Body of pancreas (tissue), 4 donors: ENCODE measurements around the gene CCIN. TPM values are rescaled to one million over a fixed set of nuclear protein-coding genes. Genes with fewer than 3 reads are reported as not detected.

Source experiments
- ATAC-seq: fragments of 150-250 bp; one replicate; pipeline ENCODE4 v1.9.1; 2016
- DNase-seq, 4 donors: peaks; one replicate each; pipeline ENCODE4 v3.0.0-alpha.2; 2019
- H3K27ac ChIP-seq, 4 donors: fragments of 200-600 bp; sonication (generic); 1 replicate in 3 of 4; 2 replicates in 1 of 4; pipeline versions ENCODE4 v1.5.1 to v1.6.1; 2016 to 2019; ENCODE audit warnings: mild to moderate bottlenecking in 1 of 4, mixed read lengths in 1 of 4, moderate library complexity in 1 of 4
- H3K27me3 ChIP-seq, 2 donors: fragments of 200-600 bp; sonication (generic); one replicate each; pipeline ENCODE4 v1.6.0; 2016; ENCODE audit warnings: mild to moderate bottlenecking in 1 of 2
- H3K36me3 ChIP-seq, 2 donors: fragments of 200-600 bp; sonication (generic); replicated peaks in 1 of 2; 2 replicates each; pipeline ENCODE4 v1.5.1; 2016; ENCODE audit warnings: low read depth in 2 of 2; ENCODE audit not compliant: insufficient read depth in 1 of 2
- H3K4me1 ChIP-seq: fragments of 200-600 bp; sonication (generic); one replicate; pipeline ENCODE4 v1.6.0; 2016
- H3K4me3 ChIP-seq, 2 donors: fragments of 200-600 bp; sonication (generic); 1 replicate in 1 of 2; 2 replicates in 1 of 2; pipeline ENCODE4 v1.5.1; 2016 to 2019
- H3K9me3 ChIP-seq, 3 donors: fragments of 200-600 bp; sonication (generic); 1 replicate in 2 of 3; 2 replicates in 1 of 3; pipeline ENCODE4 v1.5.1; 2016
- POLR2A ChIP-seq, 3 donors: fragments of 450-650 bp; IDR thresholded peaks; one replicate each; pipeline ENCODE4 v1.6.1; 2016; ENCODE audit warnings: antibody characterized with exemption in 3 of 3, mild to moderate bottlenecking in 2 of 3
- WGBS, 2 donors: methylation state at CpG; one replicate each; pipeline ENCODE4 v1.1.5; 2017; 5-methylcytosine and 5-hydroxymethylcytosine counted together
- intact Hi-C: fragments of 100-400 bp; cut with DNase I; formaldehyde crosslinking; loops from one replicate; pipeline ENCODE4 v1.15.1; 2023
- total RNA-seq, 2 donors: library from RNA; depleted of rRNA; stranded (reverse); fragments of >200 nt; gene quantifications; one replicate each; pipeline ENCODE4 v1.1.0, GENCODE V29; 2016
- TF ChIP-seq, protein P1 (sequence below), 7 experiments: fragments of 450-650 bp in 4 of 7; fragments of 200-600 bp in 3 of 7; sonication (generic) in 3 of 7; IDR thresholded peaks; one replicate each; pipeline ENCODE4 v1.5.1; 2016 to 2019; ENCODE audit warnings: antibody characterized with exemption in 7 of 7

CCIN gene
- total RNA-seq, 2 donors from 2014 or later: not detected

DNA sequence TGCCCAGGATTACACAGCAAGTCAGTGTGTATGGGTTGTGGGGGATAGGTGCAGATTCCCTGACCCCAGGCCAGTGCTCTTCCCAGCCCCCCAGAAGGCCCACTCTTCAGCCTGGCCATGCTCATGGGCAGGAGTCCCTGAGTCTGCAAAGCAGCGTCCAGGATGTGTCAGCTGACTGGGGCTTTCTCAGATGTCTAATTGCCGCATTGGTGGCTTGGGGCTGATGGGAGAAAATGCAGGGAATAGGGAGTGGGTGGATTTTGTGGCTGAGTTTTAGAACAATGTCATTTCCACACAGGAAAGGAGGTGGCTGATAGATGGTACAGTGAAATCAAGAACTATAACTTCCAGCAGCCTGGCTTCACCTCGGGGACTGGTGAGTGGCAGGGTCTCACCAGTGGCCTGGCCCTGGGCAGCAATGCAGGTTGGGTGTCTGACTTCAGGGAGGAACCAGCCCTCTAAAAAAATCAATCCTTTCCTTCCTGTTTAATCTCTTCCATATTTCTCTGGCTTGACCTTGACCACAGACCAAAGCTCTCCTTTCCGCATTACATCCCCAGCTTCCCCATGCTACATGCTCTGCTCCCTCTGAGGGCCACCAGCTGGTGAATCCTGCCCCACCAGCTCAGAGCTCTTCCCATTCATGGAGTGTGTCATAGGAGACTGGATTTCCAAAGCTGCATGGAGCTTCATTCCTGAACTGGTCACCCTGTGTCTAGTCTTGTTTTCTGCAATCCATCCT, 18.4 kb upstream of the CCIN start:
- ATAC-seq: no peak
- TF ChIP-seq, protein P1, sequence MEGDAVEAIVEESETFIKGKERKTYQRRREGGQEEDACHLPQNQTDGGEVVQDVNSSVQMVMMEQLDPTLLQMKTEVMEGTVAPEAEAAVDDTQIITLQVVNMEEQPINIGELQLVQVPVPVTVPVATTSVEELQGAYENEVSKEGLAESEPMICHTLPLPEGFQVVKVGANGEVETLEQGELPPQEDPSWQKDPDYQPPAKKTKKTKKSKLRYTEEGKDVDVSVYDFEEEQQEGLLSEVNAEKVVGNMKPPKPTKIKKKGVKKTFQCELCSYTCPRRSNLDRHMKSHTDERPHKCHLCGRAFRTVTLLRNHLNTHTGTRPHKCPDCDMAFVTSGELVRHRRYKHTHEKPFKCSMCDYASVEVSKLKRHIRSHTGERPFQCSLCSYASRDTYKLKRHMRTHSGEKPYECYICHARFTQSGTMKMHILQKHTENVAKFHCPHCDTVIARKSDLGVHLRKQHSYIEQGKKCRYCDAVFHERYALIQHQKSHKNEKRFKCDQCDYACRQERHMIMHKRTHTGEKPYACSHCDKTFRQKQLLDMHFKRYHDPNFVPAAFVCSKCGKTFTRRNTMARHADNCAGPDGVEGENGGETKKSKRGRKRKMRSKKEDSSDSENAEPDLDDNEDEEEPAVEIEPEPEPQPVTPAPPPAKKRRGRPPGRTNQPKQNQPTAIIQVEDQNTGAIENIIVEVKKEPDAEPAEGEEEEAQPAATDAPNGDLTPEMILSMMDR (IDR thresholded peaks at IDR 0.05): no peak
- TF ChIP-seq POLR2A (IDR thresholded peaks at IDR 0.05): no peak
- 40 to 58% methylated on average over 4 of the region's 4 CpGs for WGBS, 2 donors
- no peak for DNase-seq
- intact Hi-C loops: no loop called here
- Histone ChIP-seq H3K27ac (peak overlapping the region in 2 of 4 donors; percentile 28 to 64), H3K36me3 (no peaks in the 10 kb centered on the region), H3K4me3 (no peak overlapping the region), H3K4me1 (no peaks in the 10 kb centered on the region), H3K9me3 (peaks cover 0 to 5% (median 0%) of the 10 kb centered on the region in 3 donors), H3K27me3 (no peaks in the 10 kb centered on the region)

DNA sequence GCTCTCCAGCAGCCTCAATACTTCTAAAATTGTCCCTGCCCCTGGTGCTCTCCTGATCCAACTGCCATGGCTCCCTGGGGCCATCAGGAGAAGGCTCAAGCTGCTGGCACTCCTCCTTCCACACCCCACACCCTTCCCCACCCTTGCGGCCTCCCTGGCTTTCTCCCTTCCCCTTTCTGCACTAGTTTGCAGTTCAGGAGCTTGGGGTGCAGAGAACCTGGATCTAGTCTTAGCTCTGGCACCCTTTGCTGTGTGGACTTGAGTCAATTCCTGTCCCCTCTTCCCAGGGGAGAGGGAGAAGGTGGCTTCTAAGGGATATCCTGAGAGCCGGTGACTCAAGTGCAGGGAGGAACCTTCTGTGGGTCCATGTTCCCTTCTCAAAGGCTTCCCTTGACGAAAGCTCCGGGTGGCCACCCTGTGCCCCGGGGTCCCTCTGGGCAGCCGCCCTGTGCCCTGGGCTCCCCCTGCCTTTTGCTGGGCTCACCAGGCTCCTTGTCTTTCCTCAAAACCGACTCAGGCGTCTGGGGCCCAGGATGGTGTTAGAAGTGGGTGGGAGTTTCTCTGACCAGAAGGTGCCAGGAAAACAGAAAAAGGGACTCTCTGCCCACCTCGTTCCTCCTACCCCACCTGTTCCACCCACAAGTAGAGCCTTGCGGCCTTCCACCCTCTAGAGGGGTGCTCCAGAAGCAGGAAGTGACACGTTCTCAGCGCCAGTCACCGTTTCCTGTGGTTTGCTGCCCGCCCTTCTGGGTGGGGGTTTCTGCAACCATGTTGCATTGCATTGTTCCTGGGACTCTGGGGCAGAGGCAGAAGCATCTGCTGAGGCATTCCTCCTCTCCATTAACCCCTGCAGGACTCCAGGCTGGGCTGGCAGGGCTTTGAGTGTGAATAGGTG, 17.6 kb upstream of the CCIN start:
- ATAC-seq (no peak), DNase-seq (peak in 3 of 4 donors; percentile 28 to 71 (median 31))
- WGBS, 2 donors: 49 to 78% methylated on average over 14 of the region's 14 CpGs
- Histone ChIP-seq H3K36me3 (no peaks in the 10 kb centered on the region), H3K27ac (peak overlapping the region in 2 of 4 donors; percentile 23 to 64), H3K27me3 (no peaks in the 10 kb centered on the region), H3K4me1 (no peaks in the 10 kb centered on the region), H3K9me3 (no peaks in the 10 kb centered on the region), H3K4me3 (no peak overlapping the region)
- intact Hi-C loops: no loop called here
- TF ChIP-seq POLR2A (IDR thresholded peaks at IDR 0.05): peak in 1 of 3 donors; percentile 21
- TF ChIP-seq, protein P1 (IDR thresholded peaks at IDR 0.05): no peak

DNA sequence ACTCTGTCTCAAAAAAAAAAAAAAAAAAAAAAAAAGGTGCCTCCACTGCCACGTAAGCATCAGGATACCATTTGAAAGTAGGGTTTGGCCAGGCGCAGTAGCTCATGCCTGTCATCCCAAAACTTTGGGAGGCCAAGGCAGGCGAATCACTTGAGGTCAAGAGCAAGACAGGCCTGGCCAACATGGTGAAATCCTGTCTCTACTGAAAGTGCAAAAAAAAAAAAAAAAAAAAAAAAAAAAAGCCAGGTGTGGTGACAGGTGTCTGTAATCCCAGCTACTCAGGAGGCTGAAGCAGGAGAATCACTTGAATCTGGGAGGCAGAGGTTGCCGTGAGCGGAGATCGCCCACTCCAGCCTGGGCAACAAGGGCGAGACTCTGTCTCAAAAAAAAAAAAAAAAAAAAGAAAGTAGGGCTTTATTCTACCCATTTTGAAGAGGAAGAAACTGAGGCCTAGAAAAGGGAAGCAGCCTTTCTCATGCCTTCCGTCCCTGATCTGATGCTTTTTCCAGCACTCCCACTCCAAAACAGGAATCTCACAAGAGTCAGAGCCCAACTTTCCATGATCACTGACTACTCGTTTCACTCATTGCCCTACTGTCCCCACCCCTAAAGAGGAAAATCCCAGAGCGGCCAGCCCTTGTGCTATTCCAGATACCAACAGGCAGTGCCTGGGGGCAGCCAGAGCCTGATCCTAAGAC, 16.3 kb upstream of the CCIN start:
- intact Hi-C loops: no loop called here
- DNase-seq (no peak), ATAC-seq (no peak)
- 89 to 91% methylated on average over 10 of the region's 10 CpGs for WGBS, 2 donors
- TF ChIP-seq, protein P1 (IDR thresholded peaks at IDR 0.05): no peak
- TF ChIP-seq POLR2A (IDR thresholded peaks at IDR 0.05): no peak
- Histone ChIP-seq H3K36me3 (no peaks in the 10 kb centered on the region), H3K27me3 (no peaks in the 10 kb centered on the region), H3K4me3 (no peak overlapping the region), H3K4me1 (no peaks in the 10 kb centered on the region), H3K27ac (no peak overlapping the region), H3K9me3 (no peaks in the 10 kb centered on the region)

DNA sequence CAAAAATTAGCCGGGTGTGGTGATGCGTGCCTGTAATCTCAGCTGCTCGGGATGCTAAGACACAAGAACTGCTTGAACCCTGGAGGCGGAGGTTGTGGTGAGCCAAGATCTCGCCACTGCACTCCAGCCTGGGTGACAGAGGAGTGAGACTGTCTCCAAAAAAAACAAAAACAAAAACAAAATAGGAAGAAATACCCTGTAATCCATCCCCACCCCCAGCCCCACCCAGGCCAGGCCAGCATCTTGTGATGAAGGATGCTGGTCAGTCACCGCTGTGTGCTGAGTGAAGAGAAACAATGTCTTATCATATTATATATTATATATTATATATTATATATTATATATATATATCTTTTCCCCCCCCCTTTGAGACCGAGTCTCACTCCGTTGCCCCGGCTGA, 15.4 kb upstream of the CCIN start:
- DNase-seq: no peak
- intact Hi-C loops: no loop called here
- TF ChIP-seq, protein P1 (IDR thresholded peaks at IDR 0.05): no peak
- no peak for TF ChIP-seq POLR2A (IDR thresholded peaks at IDR 0.05)
- Histone ChIP-seq H3K27me3 (no peaks in the 10 kb centered on the region), H3K9me3 (no peaks in the 10 kb centered on the region), H3K4me1 (no peaks in the 10 kb centered on the region), H3K36me3 (no peaks in the 10 kb centered on the region), H3K27ac (peak overlapping the region in 1 of 4 donors; percentile 15), H3K4me3 (no peak overlapping the region)
- no peak for ATAC-seq
- WGBS, 2 donors: 69 to 78% methylated on average over 9 of the region's 9 CpGs
